ENCODE data around the gene CTNS.

CTNS gene

GRCh38 chr17:3613124-3613523 lies 23.4 kb upstream of the CTNS start:
- DNase-seq = no peak
- no peak for TF ChIP-seq CTCF (IDR thresholded peaks at IDR 0.05; ENCODE audit: low read depth, low read length)
- Histone ChIP-seq H3K9me3 (no peaks in the 10 kb centered on the region), H3K4me1 (no peaks in the 10 kb centered on the region), H3K4me3 (ENCODE audit: low read depth, low read length) (no peak overlapping the region), H3K27me3 (no peaks in the 10 kb centered on the region), H3K36me3 (no peaks in the 10 kb centered on the region)

- no peaks in the 10 kb centered on the region for H3K9me3 ChIP-seq
- no peak for TF ChIP-seq CTCF (IDR thresholded peaks at IDR 0.05; ENCODE audit: low read depth, low read length)
- DNase-seq = no peak
- H3K4me3 ChIP-seq (ENCODE audit: low read depth, low read length) = no peak overlapping the region
- H3K36me3 ChIP-seq = no peaks in the 10 kb centered on the region
- H3K27me3 ChIP-seq = no peaks in the 10 kb centered on the region
- no peaks in the 10 kb centered on the region for H3K4me1 ChIP-seq
Measured at GRCh38 chr17:3615160-3615870, 21.2 kb upstream of the CTNS start.

- TF ChIP-seq CTCF (IDR thresholded peaks at IDR 0.05; ENCODE audit: low read depth, low read length) = no peak
- no peak for DNase-seq
- no peak overlapping the region for H3K4me3 ChIP-seq (ENCODE audit: low read depth, low read length)
- peaks cover 3% of the 10 kb centered on the region; the same call in 1 of the 2 replicates for H3K36me3 ChIP-seq
- H3K27me3 ChIP-seq = no peaks in the 10 kb centered on the region
- no peaks in the 10 kb centered on the region for H3K9me3 ChIP-seq
- H3K4me1 ChIP-seq = no peaks in the 10 kb centered on the region
Measured at GRCh38 chr17:3621146-3621720, 15.3 kb upstream of the CTNS start.

GRCh38 chr17:3622977-3623594 lies 13.5 kb upstream of the CTNS start:
- TF ChIP-seq CTCF (IDR thresholded peaks at IDR 0.05; ENCODE audit: low read depth, low read length) = no peak
- Histone ChIP-seq H3K36me3 (peaks cover 3% of the 10 kb centered on the region; the same call in 1 of the 2 replicates), H3K4me1 (no peaks in the 10 kb centered on the region), H3K27me3 (no peaks in the 10 kb centered on the region), H3K4me3 (ENCODE audit: low read depth, low read length) (no peak overlapping the region), H3K9me3 (no peaks in the 10 kb centered on the region)
- DNase-seq = no peak

- Histone ChIP-seq H3K4me3 (ENCODE audit: low read depth, low read length) (no peak overlapping the region), H3K4me1 (no peaks in the 10 kb centered on the region), H3K36me3 (peaks cover 3% of the 10 kb centered on the region; the same call in 1 of the 2 replicates), H3K27me3 (no peaks in the 10 kb centered on the region), H3K9me3 (no peaks in the 10 kb centered on the region)
- TF ChIP-seq CTCF (IDR thresholded peaks at IDR 0.05; ENCODE audit: low read depth, low read length) = no peak
- no peak for DNase-seq
Measured at GRCh38 chr17:3626831-3627768, 9.5 kb upstream of the CTNS start.

Measured in BE2C (cell line).